HepG2 (cell line): ENCODE results near the gene PSMD8. TPM values are rescaled to one million over a fixed set of nuclear protein-coding genes. Genes with fewer than 3 reads are reported as not detected.
A peak's percentile ranks its signal among the peaks of the same experiment; 100 is the strongest.

Experiments
- ARID4A ChIP-seq: sonication (generic); formaldehyde crosslinking; IDR thresholded peaks from 2 replicates; pipeline ENCODE4 v1.5.0; 2020; ENCODE audit warnings: mild to moderate bottlenecking, missing genetic modification reagents, borderline replicate concordance
- ARNTL ChIP-seq: sonication (generic); formaldehyde crosslinking; IDR thresholded peaks from 2 replicates; pipeline ENCODE4 v1.4.0; 2020; ENCODE audit warnings: mild to moderate bottlenecking, missing genetic modification reagents
- CTCF ChIP-seq: sonication (generic); formaldehyde crosslinking; IDR thresholded peaks from 2 replicates; pipeline ENCODE4 v1.5.0; 2020; ENCODE audit warnings: mild to moderate bottlenecking, missing genetic modification reagents, moderate library complexity
- FOXP1 ChIP-seq, 2 experiments: fragments of 450-650 bp in 1 of 2; IDR thresholded peaks; 2 replicates each; pipeline ENCODE4 v1.6.1; 2017 to 2018; ENCODE audit warnings: antibody characterized with exemption in 1 of 2
- MXI1 ChIP-seq: IDR thresholded peaks from 3 replicates; pipeline ENCODE4 v1.6.1; 2012; ENCODE audit warnings: low read depth, low read length, inconsistent platforms, borderline replicate concordance
- NFE2L1 ChIP-seq: sonication (generic); formaldehyde crosslinking; IDR thresholded peaks from 2 replicates; pipeline ENCODE4 v1.4.0; 2020; ENCODE audit warnings: missing genetic modification reagents, mild to moderate bottlenecking, borderline replicate concordance
- RORA ChIP-seq: sonication (generic); formaldehyde crosslinking; IDR thresholded peaks from 2 replicates; pipeline ENCODE4 v1.5.0; 2020; ENCODE audit warnings: mild to moderate bottlenecking, missing genetic modification reagents, moderate library complexity
- SIN3A ChIP-seq: IDR thresholded peaks from 2 replicates; pipeline ENCODE4 v1.6.1; 2011; ENCODE audit warnings: low read depth, mild to moderate bottlenecking, control low read depth, low read length, borderline replicate concordance
- TGIF2 ChIP-seq: IDR thresholded peaks from 2 replicates; pipeline ENCODE4 v1.6.1; 2016; ENCODE audit warnings: control low read depth, missing compliant biosample characterization
- THAP8 ChIP-seq: sonication (generic); formaldehyde crosslinking; IDR thresholded peaks from 2 replicates; pipeline ENCODE4 v1.5.1; 2020; ENCODE audit warnings: missing genetic modification reagents, mild to moderate bottlenecking, borderline replicate concordance
- ZBTB1 ChIP-seq: sonication (generic); formaldehyde crosslinking; IDR thresholded peaks from 2 replicates; pipeline ENCODE4 v1.4.0; 2020; ENCODE audit warnings: missing genetic modification reagents, borderline replicate concordance
- ZNF549 ChIP-seq: sonication (generic); formaldehyde crosslinking; IDR thresholded peaks from 2 replicates; pipeline ENCODE4 v1.5.0; 2020; ENCODE audit warnings: missing genetic modification reagents
- ZNF557 ChIP-seq: sonication (generic); formaldehyde crosslinking; IDR thresholded peaks from 2 replicates; pipeline ENCODE4 v1.4.0; 2020; ENCODE audit warnings: missing genetic modification reagents
- ZNF570 ChIP-seq: sonication (generic); formaldehyde crosslinking; IDR thresholded peaks from 2 replicates; pipeline ENCODE4 v1.4.0; 2020; ENCODE audit warnings: mild to moderate bottlenecking, missing genetic modification reagents, borderline replicate concordance
- polyA plus RNA-seq, 8 experiments: library from polyadenylated mRNA; depleted of rRNA in 3 of 8; stranded (reverse) in 7 of 8; unstranded in 1 of 8; fragments of >200 nt; fragmentation: Illumina TruSeq in 4 of 8; extraction: Trizol in 4 of 8; gene quantifications; 2 replicates each; pipeline versions ENCODE4 v1.2.1 to v1.2.3, GENCODE V29; 2011 to 2016; ENCODE audit warnings: low read depth in 4 of 8, missing spikeins in 1 of 8, mixed read lengths in 1 of 8; ENCODE audit not compliant: insufficient read depth in 1 of 8
- total RNA-seq, 5 experiments: library from RNA; depleted of rRNA; stranded (reverse); fragments of >200 nt; fragmentation: Illumina TruSeq; extraction: Trizol; gene quantifications; 2 replicates each; pipeline ENCODE4 v1.2.3, GENCODE V29; 2016; ENCODE audit warnings: low read depth in 1 of 5
- TF ChIP-seq, protein P1 (sequence below): sonication (generic); formaldehyde crosslinking; IDR thresholded peaks from 2 replicates; pipeline ENCODE4 v1.8.1; 2022; ENCODE audit warnings: low read depth, mild to moderate bottlenecking, missing genetic modification reagents
- TF ChIP-seq, protein P2 (sequence below): IDR thresholded peaks from 2 replicates; pipeline ENCODE4 v1.6.1; 2012; ENCODE audit warnings: inconsistent platforms
- TF ChIP-seq, protein P3 (sequence below): sonication (generic); formaldehyde crosslinking; IDR thresholded peaks from 2 replicates; pipeline ENCODE4 v1.4.0; 2020; ENCODE audit warnings: missing genetic modification reagents, low read depth, mild to moderate bottlenecking, borderline replicate concordance
- TF ChIP-seq, protein P4 (sequence below): fragments of 450-650 bp; IDR thresholded peaks from 2 replicates; pipeline ENCODE4 v1.6.1; 2016

Gene PSMD8
- total and polyA plus RNA-seq, 2 of the 13 experiments (the other 11 are each of a cell fraction or from before 2014, with no cell fraction given): 162 to 296 TPM

DNA sequence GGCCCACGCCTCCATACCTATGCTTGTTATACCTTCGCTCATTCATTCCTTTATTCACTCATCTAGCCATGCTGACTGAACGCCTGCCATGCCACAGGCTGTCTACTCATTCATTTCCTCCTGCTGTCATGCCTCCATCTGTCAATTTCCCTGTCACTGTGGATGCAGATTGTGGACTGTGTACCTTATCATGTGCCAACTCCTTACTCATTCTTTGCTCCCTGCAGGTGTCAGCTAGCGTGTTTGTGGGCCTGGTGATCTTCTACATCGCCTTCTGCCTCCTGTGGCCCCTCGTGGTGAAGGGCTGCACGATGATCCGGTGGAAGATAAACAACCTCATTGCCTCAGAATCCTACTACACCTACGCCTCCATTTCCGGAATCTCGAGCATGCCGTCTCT is 4.1 kb upstream of the PSMD8 start (continued):
- TF ChIP-seq ARID4A (CRISPR knock-in tag) (0 out of 2 replicates have a peak, but pooled peaks have one; percentile 26), FOXP1 (IDR thresholded peaks at IDR 0.05) (no peak), FOXP1 (CRISPR knock-in tag; IDR thresholded peaks at IDR 0.05) (no peak), ZNF557 (no peak), MXI1 (peak; percentile 95), ZNF570 (no peak), NFE2L1 (CRISPR knock-in tag) (no peak), ZBTB1 (CRISPR knock-in tag) (no peak), THAP8 (CRISPR knock-in tag) (no peak), RORA (CRISPR knock-in tag) (no peak), ZNF549 (CRISPR knock-in tag) (no peak), SIN3A (no peak), CTCF (no peak), TGIF2 (CRISPR knock-in tag) (peak; percentile 96), ARNTL (no peak)
- TF ChIP-seq, protein P1, sequence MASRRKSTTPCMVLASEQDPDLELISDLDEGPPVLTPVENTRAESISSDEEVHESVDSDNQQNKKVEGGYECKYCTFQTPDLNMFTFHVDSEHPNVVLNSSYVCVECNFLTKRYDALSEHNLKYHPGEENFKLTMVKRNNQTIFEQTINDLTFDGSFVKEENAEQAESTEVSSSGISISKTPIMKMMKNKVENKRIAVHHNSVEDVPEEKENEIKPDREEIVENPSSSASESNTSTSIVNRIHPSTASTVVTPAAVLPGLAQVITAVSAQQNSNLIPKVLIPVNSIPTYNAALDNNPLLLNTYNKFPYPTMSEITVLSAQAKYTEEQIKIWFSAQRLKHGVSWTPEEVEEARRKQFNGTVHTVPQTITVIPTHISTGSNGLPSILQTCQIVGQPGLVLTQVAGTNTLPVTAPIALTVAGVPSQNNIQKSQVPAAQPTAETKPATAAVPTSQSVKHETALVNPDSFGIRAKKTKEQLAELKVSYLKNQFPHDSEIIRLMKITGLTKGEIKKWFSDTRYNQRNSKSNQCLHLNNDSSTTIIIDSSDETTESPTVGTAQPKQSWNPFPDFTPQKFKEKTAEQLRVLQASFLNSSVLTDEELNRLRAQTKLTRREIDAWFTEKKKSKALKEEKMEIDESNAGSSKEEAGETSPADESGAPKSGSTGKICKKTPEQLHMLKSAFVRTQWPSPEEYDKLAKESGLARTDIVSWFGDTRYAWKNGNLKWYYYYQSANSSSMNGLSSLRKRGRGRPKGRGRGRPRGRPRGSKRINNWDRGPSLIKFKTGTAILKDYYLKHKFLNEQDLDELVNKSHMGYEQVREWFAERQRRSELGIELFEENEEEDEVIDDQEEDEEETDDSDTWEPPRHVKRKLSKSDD (CRISPR knock-in tag): no peak
- TF ChIP-seq, protein P2, sequence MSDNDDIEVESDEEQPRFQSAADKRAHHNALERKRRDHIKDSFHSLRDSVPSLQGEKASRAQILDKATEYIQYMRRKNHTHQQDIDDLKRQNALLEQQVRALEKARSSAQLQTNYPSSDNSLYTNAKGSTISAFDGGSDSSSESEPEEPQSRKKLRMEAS: peak; percentile 25; the same call in 1 of the 2 replicates
- TF ChIP-seq, protein P3, sequence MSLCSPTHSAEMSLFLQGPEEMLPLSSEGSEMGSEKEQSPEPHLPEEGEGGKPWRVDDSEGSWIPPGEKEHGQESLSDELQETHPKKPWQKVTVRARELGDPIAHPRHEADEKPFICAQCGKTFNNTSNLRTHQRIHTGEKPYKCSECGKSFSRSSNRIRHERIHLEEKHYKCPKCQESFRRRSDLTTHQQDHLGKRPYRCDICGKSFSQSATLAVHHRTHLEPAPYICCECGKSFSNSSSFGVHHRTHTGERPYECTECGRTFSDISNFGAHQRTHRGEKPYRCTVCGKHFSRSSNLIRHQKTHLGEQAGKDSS (CRISPR knock-in tag): no peak
- TF ChIP-seq, protein P4, sequence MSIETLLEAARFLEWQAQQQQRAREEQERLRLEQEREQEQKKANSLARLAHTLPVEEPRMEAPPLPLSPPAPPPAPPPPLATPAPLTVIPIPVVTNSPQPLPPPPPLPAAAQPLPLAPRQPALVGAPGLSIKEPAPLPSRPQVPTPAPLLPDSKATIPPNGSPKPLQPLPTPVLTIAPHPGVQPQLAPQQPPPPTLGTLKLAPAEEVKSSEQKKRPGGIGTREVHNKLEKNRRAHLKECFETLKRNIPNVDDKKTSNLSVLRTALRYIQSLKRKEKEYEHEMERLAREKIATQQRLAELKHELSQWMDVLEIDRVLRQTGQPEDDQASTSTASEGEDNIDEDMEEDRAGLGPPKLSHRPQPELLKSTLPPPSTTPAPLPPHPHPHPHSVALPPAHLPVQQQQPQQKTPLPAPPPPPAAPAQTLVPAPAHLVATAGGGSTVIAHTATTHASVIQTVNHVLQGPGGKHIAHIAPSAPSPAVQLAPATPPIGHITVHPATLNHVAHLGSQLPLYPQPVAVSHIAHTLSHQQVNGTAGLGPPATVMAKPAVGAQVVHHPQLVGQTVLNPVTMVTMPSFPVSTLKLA: peak; percentile 36; the same call in 1 of the 2 replicates
